ENCODE data around the gene RAB40B.
"Not testable (repeated sequence)": the region's sequence is repeated elsewhere in the genome, so short reads cannot be mapped to it uniquely, and the experiment has no call there.

GRCh38 chr17:82744736-82745135 is 46.2 kb upstream of the RAB40B start:
- not testable (repeated sequence) for TF ChIP-seq POLR2A (IDR thresholded peaks at IDR 0.05)
- TF ChIP-seq, protein P1, sequence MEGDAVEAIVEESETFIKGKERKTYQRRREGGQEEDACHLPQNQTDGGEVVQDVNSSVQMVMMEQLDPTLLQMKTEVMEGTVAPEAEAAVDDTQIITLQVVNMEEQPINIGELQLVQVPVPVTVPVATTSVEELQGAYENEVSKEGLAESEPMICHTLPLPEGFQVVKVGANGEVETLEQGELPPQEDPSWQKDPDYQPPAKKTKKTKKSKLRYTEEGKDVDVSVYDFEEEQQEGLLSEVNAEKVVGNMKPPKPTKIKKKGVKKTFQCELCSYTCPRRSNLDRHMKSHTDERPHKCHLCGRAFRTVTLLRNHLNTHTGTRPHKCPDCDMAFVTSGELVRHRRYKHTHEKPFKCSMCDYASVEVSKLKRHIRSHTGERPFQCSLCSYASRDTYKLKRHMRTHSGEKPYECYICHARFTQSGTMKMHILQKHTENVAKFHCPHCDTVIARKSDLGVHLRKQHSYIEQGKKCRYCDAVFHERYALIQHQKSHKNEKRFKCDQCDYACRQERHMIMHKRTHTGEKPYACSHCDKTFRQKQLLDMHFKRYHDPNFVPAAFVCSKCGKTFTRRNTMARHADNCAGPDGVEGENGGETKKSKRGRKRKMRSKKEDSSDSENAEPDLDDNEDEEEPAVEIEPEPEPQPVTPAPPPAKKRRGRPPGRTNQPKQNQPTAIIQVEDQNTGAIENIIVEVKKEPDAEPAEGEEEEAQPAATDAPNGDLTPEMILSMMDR (IDR thresholded peaks at IDR 0.05), result not testable (repeated sequence)
